ENCODE results near the gene NAGLU.

The NAGLU gene

GRCh38 chr17:42565523-42566214 is 29.6 kb downstream of the NAGLU start:
- DNase-seq (ENCODE audit: low read depth) = no peak

- no peak for DNase-seq (ENCODE audit: low read depth)
Observed at GRCh38 chr17:42566215-42566882, 30.3 kb downstream of the NAGLU start.

- peak; percentile 80 for DNase-seq (ENCODE audit: low read depth)
Observed at GRCh38 chr17:42566883-42567573, 31.0 kb downstream of the NAGLU start, which contains the start of gene MLX. TSS of gene MLX (plus strand) at chr17:42567100. CDS start at chr17:42567125, 25 bp downstream.

GRCh38 chr17:42568341-42569111 is 32.5 kb downstream of the NAGLU start:
- DNase-seq (ENCODE audit: low read depth) = no peak

GRCh38 chr17:42571435-42572225 is 35.6 kb downstream of the NAGLU start:
- no peak for DNase-seq (ENCODE audit: low read depth)

GRCh38 chr17:42573095-42573494 is 37.1 kb downstream of the NAGLU start:
- DNase-seq (ENCODE audit: low read depth) = no peak

- DNase-seq (ENCODE audit: low read depth) = no peak
Observed at GRCh38 chr17:42574463-42574862, 38.4 kb downstream of the NAGLU start.

- no peak for DNase-seq (ENCODE audit: low read depth)
Observed at GRCh38 chr17:42577140-42577531, 41.1 kb downstream of the NAGLU start.

GRCh38 chr17:42577532-42578281 is 41.7 kb downstream of the NAGLU start, which contains the start of gene PSMC3IP:
TSS of gene PSMC3IP (minus strand) at chr17:42577729. CDS start at chr17:42577686, 43 bp downstream.
- peak; percentile 89 for DNase-seq (ENCODE audit: low read depth)

GRCh38 chr17:42578282-42578869 is 42.3 kb downstream of the NAGLU start:
- DNase-seq (ENCODE audit: low read depth) = peak; percentile 52

GRCh38 chr17:42579794-42580551 is 43.9 kb downstream of the NAGLU start:
- DNase-seq (ENCODE audit: low read depth) = no peak

- no peak for DNase-seq (ENCODE audit: low read depth)
Observed at GRCh38 chr17:42581744-42582270, 45.8 kb downstream of the NAGLU start.

- DNase-seq (ENCODE audit: low read depth) = no peak
Observed at GRCh38 chr17:42584880-42585279, 48.8 kb downstream of the NAGLU start.

- DNase-seq (ENCODE audit: low read depth) = no peak
Observed at GRCh38 chr17:42585353-42585752, 49.3 kb downstream of the NAGLU start.

GRCh38 chr17:42586514-42587230 is 50.6 kb downstream of the NAGLU start:
- no peak for DNase-seq (ENCODE audit: low read depth)

GRCh38 chr17:42590886-42591285 is 54.8 kb downstream of the NAGLU start:
- DNase-seq (ENCODE audit: low read depth) = no peak

GRCh38 chr17:42591411-42591810 is 55.4 kb downstream of the NAGLU start:
- DNase-seq (ENCODE audit: low read depth) = no peak
